ENCODE data around the gene GPC5. TPM values are rescaled to one million over a fixed set of nuclear protein-coding genes. Genes with fewer than 3 reads are reported as not detected.

GPC5 gene
- total RNA-seq, 1 donor from 2014 or later, result 0.13 TPM

DNA sequence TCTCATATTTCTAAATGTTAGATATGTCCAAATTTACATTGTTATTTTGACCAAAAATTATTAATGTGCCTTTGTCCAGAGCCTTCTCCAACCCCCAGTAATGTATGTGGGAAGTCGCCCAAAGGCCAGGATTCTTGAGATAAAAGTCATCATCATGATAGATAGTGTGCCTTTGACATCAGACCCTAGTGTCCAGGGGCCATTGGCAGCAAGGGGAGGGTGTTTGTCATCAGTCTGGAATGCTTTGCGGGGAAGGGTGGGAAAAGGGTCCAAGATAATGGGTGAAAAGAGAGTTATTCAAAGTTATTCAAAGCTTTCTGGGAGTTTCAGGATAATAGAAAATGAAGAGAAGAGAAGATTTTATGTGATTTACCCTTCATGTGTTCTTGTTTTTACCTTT, 918.6 kb downstream of the GPC5 start:
- DNase-seq (ENCODE audit: low spot score), result no peak

DNA sequence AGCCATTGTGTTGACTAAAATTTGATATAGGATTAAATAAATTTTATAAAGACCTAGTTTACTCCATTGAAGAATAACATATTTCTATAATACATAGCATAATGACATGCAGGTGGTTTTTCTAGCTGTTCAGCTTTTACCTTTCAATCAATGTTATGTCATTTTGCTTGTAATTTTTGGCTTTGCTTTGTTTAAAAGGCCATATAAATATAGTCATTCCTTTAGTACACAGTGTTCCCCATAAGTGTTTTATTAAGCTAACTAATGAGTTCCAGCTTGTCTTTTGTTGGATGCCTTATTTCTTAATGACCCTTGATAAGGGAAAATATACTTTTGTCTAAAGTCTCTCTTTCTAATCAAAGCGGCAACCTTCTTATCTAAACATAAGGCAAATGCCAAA, 921.9 kb downstream of the GPC5 start:
- no peak for DNase-seq (ENCODE audit: low spot score)

DNA sequence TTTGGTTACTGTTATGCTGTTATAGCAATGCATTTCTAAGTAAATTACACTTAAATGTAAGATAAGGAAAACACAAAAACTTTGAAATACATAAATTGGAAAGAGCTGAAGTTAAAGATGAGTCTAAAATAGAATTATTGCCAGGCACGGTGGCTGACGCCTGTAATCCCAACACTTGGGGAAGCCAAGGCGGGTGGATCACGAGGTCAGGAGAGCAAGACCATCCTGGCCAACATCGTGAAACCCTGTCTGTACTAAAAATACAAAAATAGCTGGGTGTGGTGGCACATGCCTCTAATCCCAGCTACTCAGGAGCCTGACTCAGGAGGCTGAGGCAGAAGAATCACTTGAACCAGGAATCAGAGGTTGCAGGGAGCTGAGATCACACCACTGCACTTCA, 922.8 kb downstream of the GPC5 start:
- DNase-seq (ENCODE audit: low spot score), result no peak

DNA sequence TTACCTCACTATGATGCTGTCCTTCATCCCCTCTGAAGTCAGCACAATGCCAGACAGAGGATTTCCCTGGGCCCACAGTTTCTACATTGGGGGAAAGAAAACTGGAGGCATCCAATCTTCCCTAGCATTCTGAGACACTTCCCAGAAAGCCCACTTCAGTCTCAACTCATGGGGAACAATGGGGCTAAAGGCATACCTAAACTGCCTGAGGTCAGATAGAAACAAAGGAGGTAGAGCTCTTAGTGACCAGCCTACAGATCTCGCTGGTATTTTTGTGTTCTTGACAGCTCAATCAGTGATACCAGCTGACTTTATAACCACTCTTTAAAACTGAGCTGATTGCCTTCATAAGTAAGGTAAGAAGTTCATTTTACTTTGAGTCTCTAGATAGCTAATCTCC, 947.2 kb downstream of the GPC5 start:
- no peak for DNase-seq (ENCODE audit: low spot score)

DNA sequence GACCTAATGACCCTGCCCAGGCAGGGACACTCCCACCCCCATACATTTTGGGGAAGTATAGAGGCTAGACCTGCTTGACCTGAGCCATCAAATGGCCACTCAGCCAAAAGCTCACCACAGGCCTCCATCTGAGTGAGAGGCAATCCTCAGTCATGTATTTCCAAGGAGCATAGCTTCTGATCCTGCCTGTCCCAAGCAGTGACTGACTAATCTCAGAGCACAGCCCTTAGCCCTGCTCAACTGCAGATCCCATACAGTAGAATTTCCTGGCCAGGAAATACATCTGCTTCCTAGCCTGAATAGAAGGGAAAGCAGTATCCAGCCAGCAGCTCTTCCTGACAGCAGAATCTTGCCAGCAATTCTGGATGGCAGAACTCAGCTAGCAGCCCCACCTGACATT, 947.6 kb downstream of the GPC5 start:
- no peak for DNase-seq (ENCODE audit: low spot score)

DNA sequence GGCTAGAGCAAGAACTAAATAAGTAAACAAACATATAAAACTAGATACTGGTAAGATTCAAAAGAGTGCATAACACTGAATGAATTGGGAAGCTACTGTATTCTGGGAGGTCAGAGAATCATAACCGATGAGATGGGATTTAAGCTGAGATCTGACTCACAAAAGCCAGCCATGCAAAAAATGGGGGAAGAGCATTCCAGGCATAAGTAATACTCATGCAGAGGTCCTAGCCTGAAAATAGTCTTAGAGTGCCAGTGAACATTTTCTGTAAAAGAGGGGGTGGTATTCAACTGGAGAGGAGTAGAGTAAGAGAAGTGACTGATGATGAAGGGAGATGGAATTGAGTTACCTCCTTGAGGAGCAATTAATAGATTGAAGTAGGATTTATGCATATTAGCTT, 956.2 kb downstream of the GPC5 start:
- no peak for DNase-seq (ENCODE audit: low spot score)

DNA sequence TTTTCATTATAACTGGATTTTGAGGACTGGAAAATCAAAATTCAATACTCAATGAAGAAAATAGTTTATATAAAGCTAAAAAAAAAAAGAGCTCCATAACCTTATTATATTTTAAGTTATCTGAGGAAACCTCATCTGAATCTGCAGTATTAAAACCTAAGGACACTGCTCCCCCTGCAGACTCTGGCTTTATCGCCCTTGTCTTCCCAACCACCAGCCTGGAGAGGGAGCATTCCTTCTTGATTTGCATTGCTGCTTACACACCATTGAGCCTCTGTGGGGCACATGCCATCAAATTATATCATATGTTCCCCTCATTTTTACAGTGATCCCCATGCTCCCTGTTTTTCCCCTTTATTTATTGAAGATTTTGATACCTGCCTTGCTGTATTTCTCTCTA, 956.8 kb downstream of the GPC5 start:
- no peak for DNase-seq (ENCODE audit: low spot score)

DNA sequence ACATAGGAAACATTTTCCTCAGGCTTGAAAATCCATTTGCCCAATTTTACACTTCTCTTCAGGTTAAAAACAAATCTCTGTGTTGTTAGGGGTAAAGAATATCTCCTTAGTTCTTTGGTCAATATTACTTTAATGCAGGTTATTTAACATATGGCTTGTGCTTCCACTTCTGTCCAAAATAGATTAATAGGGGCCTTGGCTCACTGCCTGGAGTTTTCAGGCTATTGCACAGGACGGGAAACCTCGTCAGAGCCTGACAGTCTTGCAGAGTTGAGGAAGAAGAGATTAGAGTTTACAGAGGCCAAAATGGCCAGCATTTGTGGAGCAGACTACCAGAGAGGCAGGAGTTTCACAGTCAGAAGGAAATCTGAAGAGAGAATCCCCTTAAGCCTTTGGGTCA, 964.3 kb downstream of the GPC5 start:
- no peak for DNase-seq (ENCODE audit: low spot score)

DNA sequence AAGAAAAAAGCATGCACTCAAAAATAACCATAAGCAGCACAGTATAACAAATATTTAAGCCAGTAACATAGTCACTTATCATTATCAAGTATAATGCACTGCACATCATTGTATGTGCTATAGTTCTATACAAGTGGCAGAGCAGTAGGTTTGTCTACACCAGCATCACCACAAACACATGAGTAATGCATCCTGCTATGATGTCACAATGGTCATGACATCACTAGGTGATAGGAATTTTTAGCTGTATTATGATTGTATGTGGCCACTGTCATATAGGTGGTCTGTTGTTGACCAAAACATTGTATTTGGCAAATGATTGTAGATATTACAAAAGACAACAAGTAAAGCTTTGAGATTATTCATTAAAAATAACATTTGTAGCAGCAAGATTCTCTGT, 967.5 kb downstream of the GPC5 start:
- no peak for DNase-seq (ENCODE audit: low spot score)

DNA sequence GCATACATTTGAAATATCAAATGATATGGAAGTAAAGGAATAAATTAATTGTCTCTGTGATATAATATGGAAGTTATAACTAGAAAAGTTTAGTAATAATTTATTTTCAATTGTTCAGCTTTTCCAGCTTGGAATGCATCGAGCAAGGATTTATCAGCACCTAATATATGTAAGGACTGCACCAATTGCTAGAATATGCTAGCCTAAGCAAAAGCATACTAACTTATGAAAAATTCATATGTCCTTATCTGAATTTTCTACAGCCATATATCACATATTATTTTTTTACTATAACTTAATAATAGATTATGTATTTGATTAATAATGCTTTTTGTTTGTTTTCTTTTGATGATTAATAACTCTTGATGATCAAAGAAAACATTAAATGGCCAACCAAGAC, 979.0 kb downstream of the GPC5 start:
- DNase-seq (ENCODE audit: low spot score), result no peak

DNA sequence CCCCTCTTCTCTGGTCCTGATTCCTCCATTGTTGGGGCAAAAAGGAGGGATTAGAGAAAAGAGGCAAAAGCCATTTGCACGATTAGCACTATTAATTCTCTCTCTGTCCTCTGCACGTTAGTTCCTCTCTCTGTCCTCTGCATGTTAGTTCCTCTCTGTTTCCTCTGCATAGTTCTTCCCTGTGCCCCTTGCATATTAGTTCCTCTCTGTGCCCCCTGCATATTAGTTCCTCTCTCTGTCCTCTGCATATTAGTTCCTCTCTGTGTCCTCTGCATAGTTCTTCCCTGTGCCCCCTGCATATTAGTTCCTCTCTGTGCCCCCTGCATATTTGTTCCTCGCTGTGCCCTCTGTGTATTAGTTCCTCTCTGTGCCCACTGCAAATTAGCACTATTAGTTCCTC, 981.0 kb downstream of the GPC5 start:
- no peak for DNase-seq (ENCODE audit: low spot score)

DNA sequence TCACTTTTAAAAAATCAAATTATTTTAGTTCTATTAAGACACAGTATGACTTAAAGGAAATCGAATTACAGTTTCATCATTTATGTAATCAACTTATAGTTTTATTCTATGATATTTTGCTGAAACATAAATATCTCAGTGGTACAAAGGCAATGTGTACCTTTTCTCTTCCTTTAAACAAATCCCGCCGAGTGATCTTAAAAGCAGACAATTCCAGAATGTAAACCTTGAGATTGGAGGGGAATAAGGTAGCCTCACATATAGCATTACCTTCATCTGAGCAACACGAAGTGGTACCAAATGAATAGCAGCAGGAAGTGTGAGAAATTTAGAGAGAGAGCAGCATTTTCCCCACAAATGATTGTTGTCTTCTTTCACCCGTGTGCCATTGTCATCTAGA, 986.0 kb downstream of the GPC5 start:
- DNase-seq (ENCODE audit: low spot score), result no peak

DNA sequence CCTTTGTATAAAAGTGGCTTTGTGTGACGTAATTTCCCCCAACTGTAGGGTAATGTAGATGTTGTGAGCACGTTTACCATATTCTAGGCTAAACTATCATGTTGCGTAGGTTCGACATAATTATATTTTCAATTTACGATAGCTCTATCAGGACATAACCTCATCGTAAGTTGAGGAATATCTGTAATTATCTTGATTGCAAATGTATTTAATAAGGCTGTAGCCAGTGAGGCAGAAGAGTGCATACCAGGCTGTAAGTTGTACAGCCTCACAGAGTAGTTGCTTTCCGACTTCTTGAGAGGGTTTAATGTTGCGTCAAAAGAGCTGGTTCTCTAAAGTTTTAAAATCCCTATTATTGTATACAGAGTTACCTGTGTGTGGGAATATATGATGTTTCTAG, 988.8 kb downstream of the GPC5 start:
- no peak for DNase-seq (ENCODE audit: low spot score)

DNA sequence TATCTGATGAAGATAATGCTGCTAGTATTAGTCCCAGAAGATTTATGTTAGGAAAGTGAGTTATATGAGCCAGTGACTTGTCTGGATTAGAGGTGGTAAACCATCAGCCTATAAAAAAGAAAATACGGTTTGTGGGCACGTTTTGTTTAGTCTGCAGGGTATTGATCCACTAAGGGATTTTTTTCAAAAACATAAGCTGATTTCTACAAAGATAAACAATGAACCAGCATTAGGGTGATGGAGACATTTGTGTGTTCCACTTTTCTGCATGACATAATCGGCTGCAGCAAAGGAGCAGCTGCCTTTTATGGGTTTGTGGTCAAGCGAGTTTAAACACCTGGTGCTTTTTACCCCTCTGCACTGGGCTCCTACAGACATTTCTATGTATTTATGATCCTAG, 991.8 kb downstream of the GPC5 start:
- DNase-seq (ENCODE audit: low spot score), result no peak

DNA sequence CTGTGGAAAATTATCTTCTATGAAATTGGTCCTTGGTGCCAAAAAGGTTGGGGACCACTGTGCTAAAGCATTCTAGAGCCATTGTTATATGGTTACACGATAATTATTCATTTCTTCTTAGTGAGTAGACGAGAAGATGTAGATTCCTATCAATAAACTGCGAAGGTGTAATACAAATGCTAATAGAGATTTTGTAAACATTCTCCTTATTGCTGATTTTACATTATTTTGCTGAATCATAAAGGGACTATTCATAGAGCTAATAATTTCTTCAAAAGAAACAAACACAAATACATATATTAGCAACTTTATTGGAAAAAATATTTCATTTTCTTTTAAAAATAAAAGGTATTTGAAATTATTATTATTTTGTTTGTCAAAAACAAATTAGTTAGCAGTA, 1005.2 kb downstream of the GPC5 start:
- DNase-seq (ENCODE audit: low spot score), result no peak

DNA sequence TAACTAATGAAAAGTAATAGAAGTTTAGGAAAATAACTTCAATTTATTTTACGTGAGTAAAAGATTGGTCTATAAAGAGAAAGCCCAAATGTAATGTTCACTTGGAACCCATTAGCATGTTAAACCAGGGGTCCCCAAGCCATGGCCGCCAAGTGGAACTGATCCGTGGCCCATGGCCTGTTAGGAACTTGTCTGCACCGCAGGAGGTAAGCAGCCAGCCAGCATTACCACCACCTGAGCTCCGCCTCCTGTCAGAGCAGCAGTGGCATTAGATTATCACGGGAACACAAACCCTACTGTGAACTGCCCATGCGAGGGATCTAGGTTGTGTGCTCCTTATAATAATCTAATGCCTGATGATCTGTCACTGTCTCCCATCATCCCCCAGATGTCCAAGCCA, 1009.4 kb downstream of the GPC5 start:
- DNase-seq (ENCODE audit: low spot score), result no peak

DNA sequence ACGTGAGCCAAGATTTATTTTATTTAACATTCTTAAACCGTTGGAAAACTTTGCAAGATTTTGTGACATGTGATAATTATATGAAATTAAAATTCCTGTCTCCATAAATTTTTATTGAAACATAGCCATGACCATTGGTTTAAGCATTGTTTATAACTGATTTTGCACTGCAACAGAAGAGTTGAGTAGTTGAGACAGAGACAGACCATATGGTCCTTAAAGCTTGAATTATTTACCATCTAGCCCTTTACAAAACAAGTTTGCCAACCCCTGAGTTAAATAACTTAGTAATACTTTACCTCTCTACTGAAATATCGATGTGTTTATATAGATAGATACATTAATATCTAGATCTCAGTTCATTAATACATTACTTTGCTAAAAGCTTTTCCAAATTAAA, 1014.1 kb downstream of the GPC5 start:
- DNase-seq (ENCODE audit: low spot score), result no peak

DNA sequence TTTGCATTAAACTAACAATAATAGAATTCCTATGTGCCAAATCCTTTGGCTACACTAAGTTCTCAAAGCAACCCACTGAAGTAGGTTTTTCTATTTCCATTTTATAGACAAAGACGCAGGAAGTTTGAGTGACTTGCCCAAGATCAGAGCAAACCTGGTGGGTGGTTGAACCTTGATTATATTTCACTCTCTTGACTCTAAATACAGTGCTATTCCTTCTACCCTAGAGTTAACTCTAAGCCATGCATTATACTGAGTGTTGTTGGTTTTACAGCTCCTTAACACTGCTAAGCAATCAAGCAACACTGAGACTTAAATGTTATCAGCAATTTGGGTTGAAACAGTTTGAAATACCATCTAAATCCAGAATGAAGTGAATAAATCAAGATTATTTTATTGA, 1014.6 kb downstream of the GPC5 start:
- DNase-seq (ENCODE audit: low spot score), result no peak

DNA sequence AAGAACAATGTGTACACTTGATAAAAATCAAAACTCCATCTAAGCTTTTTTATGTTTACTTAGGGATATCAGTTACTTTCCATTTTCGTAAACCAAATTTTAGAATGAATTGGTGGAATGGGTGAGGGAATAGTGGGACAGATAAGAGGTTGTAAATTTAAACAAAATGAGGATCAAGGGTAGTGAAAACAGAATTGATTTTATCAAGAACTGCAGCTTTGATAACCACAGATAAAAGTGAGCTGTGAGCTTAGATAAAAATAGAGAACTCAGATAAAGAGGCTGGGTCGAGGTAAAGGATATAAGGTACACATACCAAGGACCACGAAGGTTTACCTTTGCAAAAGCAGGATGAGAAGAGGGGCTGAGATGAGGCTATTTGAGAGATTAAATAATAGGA, 1015.0 kb downstream of the GPC5 start:
- no peak for DNase-seq (ENCODE audit: low spot score)

DNA sequence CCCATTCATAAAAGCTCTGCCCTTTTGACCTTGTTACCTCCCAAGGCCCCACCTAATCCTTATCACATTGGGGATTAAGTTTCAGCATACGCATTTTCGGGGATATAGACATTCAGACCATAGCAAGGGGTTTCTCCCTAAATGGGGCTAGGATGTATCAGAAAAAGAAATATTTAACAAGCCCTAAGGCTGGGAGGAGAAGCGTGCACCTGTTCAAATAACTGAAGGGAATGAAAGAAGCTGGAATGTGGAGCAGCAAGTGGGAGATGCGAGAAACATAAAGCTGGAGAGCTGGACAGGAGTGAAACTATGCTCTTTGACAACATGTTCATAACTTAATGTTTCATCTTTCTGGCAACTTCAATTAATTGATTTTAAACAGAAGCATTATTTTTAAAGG, 1016.4 kb downstream of the GPC5 start:
- DNase-seq (ENCODE audit: low spot score), result no peak

DNA sequence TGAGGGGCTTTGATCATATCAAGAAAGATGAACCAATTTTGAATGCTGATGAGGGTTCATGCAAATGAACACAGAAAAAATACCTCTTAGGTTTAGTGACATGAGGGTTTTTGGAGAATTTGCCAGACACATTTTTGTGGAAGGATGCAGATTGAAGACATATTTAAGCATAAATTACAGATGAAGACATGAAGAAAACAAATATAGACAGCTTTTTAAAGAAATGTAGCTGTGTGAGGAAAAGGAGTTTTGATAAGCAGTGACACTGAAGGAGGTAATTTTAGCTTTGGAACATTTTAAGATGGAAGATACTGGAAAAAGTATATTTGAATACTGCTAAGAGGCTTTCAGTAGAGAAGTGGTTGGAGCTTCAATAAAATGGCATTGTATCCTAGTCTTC, 1017.4 kb downstream of the GPC5 start:
- DNase-seq (ENCODE audit: low spot score), result no peak

DNA sequence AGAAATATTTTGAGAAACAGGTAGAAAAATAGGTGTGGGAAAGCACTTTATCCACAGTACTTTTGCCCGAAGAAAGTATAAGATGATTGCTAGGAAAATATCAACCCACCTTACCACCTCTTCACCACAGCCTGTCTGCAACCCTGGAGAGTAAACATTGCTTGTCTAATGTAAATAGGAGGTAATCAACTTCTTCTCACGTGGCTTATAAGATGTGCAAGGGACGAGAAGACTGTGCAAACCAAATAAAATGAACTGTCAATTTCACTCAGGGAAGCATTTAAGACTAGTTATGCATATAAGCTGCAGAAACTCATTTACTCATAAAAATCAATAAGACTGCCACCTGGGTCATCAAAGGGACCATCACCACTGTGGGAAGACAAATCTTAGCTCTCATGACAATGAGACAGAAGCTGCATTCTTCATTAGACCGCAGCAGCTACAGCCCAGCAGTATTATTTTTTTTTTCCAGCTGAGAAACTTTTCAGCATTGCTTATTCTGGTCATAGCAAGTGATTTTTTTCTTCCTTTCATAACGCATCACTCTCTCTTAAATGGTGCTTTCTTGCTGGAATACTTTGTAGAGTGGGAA, 1020.5 kb downstream of the GPC5 start:
- no peak for DNase-seq (ENCODE audit: low spot score)

DNA sequence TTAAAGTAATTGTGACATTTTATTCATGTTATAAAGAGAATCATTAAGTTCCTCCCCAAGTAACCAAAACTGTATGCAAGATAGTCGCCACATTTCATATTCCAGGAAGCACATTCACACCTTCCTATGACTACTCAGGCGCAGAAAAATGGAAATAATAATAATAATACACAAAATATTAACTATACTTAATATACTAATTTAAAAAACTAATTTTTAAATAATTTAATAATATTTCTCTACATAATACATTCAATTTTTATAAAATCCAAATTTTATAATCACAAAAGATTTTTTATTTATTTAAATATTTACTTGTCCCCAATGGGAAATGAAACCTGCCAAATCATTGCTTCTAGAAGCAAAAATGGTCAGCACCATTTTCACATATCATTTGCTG, 1030.8 kb downstream of the GPC5 start:
- no peak for DNase-seq (ENCODE audit: low spot score)

DNA sequence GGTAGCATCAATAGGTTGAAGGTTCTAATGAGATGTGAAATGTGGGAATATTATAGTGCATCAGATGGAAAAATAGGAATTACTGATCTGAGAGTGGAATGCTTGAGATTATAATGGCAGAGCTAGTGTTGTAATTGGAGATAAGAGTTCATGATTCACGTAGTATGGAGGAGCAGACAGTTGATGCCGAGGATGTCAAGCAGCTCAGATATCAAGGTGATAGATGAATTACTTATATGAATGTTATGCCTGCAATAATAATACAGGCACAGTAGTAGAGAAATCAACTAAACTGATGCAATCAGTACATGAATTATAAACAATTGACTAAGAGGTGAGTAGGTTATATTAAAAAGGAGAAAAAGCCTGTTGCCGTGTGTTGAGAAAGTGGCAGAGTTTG, 1035.0 kb downstream of the GPC5 start:
- no peak for DNase-seq (ENCODE audit: low spot score)
